Neural cell (in vitro differentiated cells): ENCODE results near the gene IMMP2L. TPM values are rescaled to one million over a fixed set of nuclear protein-coding genes. Genes with fewer than 3 reads are reported as not detected.

Experiments used
- H2AFZ ChIP-seq: fragments of 200-600, 300-800 bp; sonication (generic), shearing (Covaris generic); 2 replicates; pipeline ENCODE4 v1.6.0; 2014; ENCODE audit warnings: low read depth, mild to moderate bottlenecking, antibody characterized with exemption, low read length, moderate library complexity
- H3F3A ChIP-seq: fragments of 200-600 bp; shearing (Covaris generic); 2 replicates; pipeline ENCODE4 v1.6.1; 2016; ENCODE audit warnings: mild to moderate bottlenecking, moderate library complexity, mixed read lengths, antibody characterized with exemption, low read length; ENCODE audit not compliant: insufficient read depth, poor library complexity, severe bottlenecking
- H3K27ac ChIP-seq: fragments of 200-600, 300-800 bp; sonication (generic), shearing (Covaris generic); 2 replicates; pipeline ENCODE4 v1.5.1; 2014; ENCODE audit warnings: mild to moderate bottlenecking, low read length, moderate library complexity
- H3K27me3 ChIP-seq: fragments of 300-800, 200-600 bp; sonication (generic), shearing (Covaris generic); 2 replicates; pipeline ENCODE4 v1.6.0; 2014; ENCODE audit warnings: mild to moderate bottlenecking, low read depth, low read length, moderate library complexity; ENCODE audit not compliant: insufficient read depth
- H3K36me3 ChIP-seq: fragments of 300-800, 200-600 bp; sonication (generic), shearing (Covaris generic); 2 replicates; pipeline ENCODE4 v1.5.1; 2014; ENCODE audit warnings: mild to moderate bottlenecking, antibody characterized with exemption, low read length, moderate library complexity; ENCODE audit not compliant: insufficient read depth
- H3K4me2 ChIP-seq: fragments of 300-800, 200-600 bp; sonication (generic), shearing (Covaris generic); 2 replicates; pipeline ENCODE4 v1.6.0; 2014; ENCODE audit warnings: mild to moderate bottlenecking, low read length
- H3K4me3 ChIP-seq: fragments of 300-800, 200-600 bp; sonication (generic), shearing (Covaris generic); 2 replicates; pipeline ENCODE4 v1.5.1; 2014; ENCODE audit warnings: mild to moderate bottlenecking, low read length, moderate library complexity
- H3K79me2 ChIP-seq: fragments of 200-600 bp; shearing (Covaris generic); replicated peaks from 2 replicates; pipeline ENCODE4 v1.6.0; 2014; ENCODE audit warnings: mild to moderate bottlenecking, low read length, moderate library complexity; ENCODE audit not compliant: insufficient read depth
- H3K9ac ChIP-seq: fragments of 300-800, 200-600 bp; sonication (generic), shearing (Covaris generic); 2 replicates; pipeline ENCODE4 v1.6.1; 2016; ENCODE audit warnings: mild to moderate bottlenecking, low read length, mixed read lengths
- H3K9me2 ChIP-seq: fragments of 200-600 bp; shearing (Covaris generic); 2 replicates; pipeline ENCODE4 v1.6.1; 2016; ENCODE audit warnings: mild to moderate bottlenecking, low read length, mixed read lengths; ENCODE audit not compliant: insufficient read depth
- H3K9me3 ChIP-seq: fragments of 200-600, 300-800 bp; sonication (generic), shearing (Covaris generic); 2 replicates; pipeline ENCODE4 v1.6.1; 2016; ENCODE audit warnings: mild to moderate bottlenecking, mixed run types, low read length, moderate library complexity, mixed read lengths
- H4K20me1 ChIP-seq: fragments of 200-600 bp; shearing (Covaris generic); 2 replicates; pipeline ENCODE4 v1.6.1; 2016; ENCODE audit warnings: mild to moderate bottlenecking, mixed run types; ENCODE audit not compliant: insufficient read depth
- EP300 ChIP-seq: fragments of 450-650 bp; conservative IDR thresholded peaks from 2 replicates; pipeline ENCODE4 v1.6.1; 2014; ENCODE audit warnings: antibody characterized with exemption, mild to moderate bottlenecking, moderate library complexity; ENCODE audit not compliant: poor library complexity, severe bottlenecking
- EZH2 ChIP-seq: fragments of 200-600, 300-800 bp; shearing (Covaris generic), sonication (generic); IDR thresholded peaks from 2 replicates; pipeline ENCODE4 v1.6.1; 2014; ENCODE audit warnings: antibody characterized with exemption, low read length, borderline replicate concordance, mild to moderate bottlenecking; ENCODE audit not compliant: insufficient read depth, poor library complexity, severe bottlenecking
- MXI1 ChIP-seq: fragments of 450-650 bp; conservative IDR thresholded peaks from 2 replicates; pipeline ENCODE4 v1.6.1; 2014; ENCODE audit warnings: antibody characterized with exemption, mild to moderate bottlenecking; ENCODE audit not compliant: poor library complexity, severe bottlenecking
- POLR2AphosphoS5 ChIP-seq: IDR thresholded peaks from 2 replicates; pipeline ENCODE4 v1.6.1; 2012
- RAD21 ChIP-seq: fragments of 450-650 bp; conservative IDR thresholded peaks from 2 replicates; pipeline ENCODE4 v1.6.1; 2014; ENCODE audit warnings: antibody characterized with exemption, mild to moderate bottlenecking, moderate library complexity
- REST ChIP-seq: IDR thresholded peaks from 2 replicates; pipeline ENCODE4 v1.6.1; 2012; ENCODE audit warnings: borderline replicate concordance
- SMC3 ChIP-seq: fragments of 450-650 bp; conservative IDR thresholded peaks from 2 replicates; pipeline ENCODE4 v1.6.1; 2014; ENCODE audit warnings: antibody characterized with exemption, mild to moderate bottlenecking, moderate library complexity; ENCODE audit not compliant: poor library complexity
- TAF1 ChIP-seq: IDR thresholded peaks from 2 replicates; pipeline ENCODE4 v1.6.1; 2012; ENCODE audit warnings: low read depth
- polyA plus RNA-seq: library from polyadenylated mRNA; depleted of rRNA; stranded (reverse); fragments of >200 nt; gene quantifications from 2 replicates; pipeline ENCODE4 v1.2.3, GENCODE V29; 2014
- TF ChIP-seq, protein P1 (sequence below): fragments of 450-650 bp; IDR thresholded peaks from 2 replicates; pipeline ENCODE4 v1.5.1; 2014; ENCODE audit warnings: antibody characterized with exemption, mild to moderate bottlenecking, moderate library complexity; ENCODE audit not compliant: poor library complexity, severe bottlenecking

Gene IMMP2L
- polyA plus RNA-seq, 1 donor from 2014 or later = 9.7 TPM

- no peaks in the 10 kb centered on the region for H3K9me3 ChIP-seq
- H4K20me1 ChIP-seq = no peaks in the 10 kb centered on the region
- H3K4me3 ChIP-seq = no peak overlapping the region
- H3K27ac ChIP-seq = no peak overlapping the region
- H3F3A ChIP-seq = no peaks in the 10 kb centered on the region
- H3K36me3 ChIP-seq = no peaks in the 10 kb centered on the region
- H3K4me2 ChIP-seq = no peak overlapping the region
- H3K9me2 ChIP-seq = no peaks in the 10 kb centered on the region
- TF ChIP-seq POLR2AphosphoS5 = no peak
- no peak for TF ChIP-seq TAF1
- TF ChIP-seq REST = no peak
- TF ChIP-seq MXI1 = no peak
- no peak for TF ChIP-seq RAD21
- no peak for TF ChIP-seq SMC3
- TF ChIP-seq EZH2 = no peak
- no peak for TF ChIP-seq EP300
- TF ChIP-seq, protein P1, sequence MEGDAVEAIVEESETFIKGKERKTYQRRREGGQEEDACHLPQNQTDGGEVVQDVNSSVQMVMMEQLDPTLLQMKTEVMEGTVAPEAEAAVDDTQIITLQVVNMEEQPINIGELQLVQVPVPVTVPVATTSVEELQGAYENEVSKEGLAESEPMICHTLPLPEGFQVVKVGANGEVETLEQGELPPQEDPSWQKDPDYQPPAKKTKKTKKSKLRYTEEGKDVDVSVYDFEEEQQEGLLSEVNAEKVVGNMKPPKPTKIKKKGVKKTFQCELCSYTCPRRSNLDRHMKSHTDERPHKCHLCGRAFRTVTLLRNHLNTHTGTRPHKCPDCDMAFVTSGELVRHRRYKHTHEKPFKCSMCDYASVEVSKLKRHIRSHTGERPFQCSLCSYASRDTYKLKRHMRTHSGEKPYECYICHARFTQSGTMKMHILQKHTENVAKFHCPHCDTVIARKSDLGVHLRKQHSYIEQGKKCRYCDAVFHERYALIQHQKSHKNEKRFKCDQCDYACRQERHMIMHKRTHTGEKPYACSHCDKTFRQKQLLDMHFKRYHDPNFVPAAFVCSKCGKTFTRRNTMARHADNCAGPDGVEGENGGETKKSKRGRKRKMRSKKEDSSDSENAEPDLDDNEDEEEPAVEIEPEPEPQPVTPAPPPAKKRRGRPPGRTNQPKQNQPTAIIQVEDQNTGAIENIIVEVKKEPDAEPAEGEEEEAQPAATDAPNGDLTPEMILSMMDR = no peak
- H2AFZ ChIP-seq = no peak overlapping the region
- no peaks in the 10 kb centered on the region for H3K79me2 ChIP-seq
- no peaks in the 10 kb centered on the region for H3K27me3 ChIP-seq
- no peak overlapping the region for H3K9ac ChIP-seq
Measured at GRCh38 chr7:111475419-111475748, 86.9 kb downstream of the IMMP2L start.

GRCh38 chr7:111474723-111475418, 87.4 kb downstream of the IMMP2L start:
- Histone ChIP-seq H3K9ac (no peak overlapping the region), H3K4me2 (no peak overlapping the region), H2AFZ (no peak overlapping the region), H3K4me3 (no peak overlapping the region), H3K9me3 (no peaks in the 10 kb centered on the region), H3F3A (no peaks in the 10 kb centered on the region), H4K20me1 (no peaks in the 10 kb centered on the region), H3K27me3 (no peaks in the 10 kb centered on the region), H3K79me2 (no peaks in the 10 kb centered on the region), H3K36me3 (no peaks in the 10 kb centered on the region), H3K9me2 (no peaks in the 10 kb centered on the region), H3K27ac (no peak overlapping the region)
- TF ChIP-seq POLR2AphosphoS5 (no peak), MXI1 (no peak), EP300 (no peak), RAD21 (no peak), EZH2 (no peak), REST (no peak), SMC3 (no peak), TAF1 (no peak)
- TF ChIP-seq, protein P1 = no peak
